Measurements from ENCODE around the gene ZNF644.

Gene ZNF644

DNA sequence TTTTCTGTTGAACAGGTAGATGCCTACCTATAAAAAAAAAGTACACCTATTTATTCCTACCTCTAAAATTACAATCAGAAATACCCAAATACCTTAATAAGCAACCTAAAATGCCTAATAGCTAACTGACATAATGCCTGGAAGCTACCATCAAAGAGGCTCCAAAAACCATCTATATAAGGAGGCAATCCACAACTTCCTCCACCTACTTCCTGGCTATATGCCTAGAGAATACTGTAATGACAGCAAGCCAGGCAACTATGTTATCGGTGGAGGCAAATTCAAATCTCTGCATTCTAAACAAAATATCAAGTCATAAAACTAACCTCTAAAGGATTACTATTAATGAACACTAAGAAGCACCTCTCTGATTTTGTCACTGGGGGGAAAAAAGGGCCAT lies 10.1 kb downstream of the ZNF644 start:
- peaks cover 86% of the 10 kb centered on the region for H3K4me1 Mint-ChIP-seq
- peak overlapping the region; percentile 41 for H3K4me3 Mint-ChIP-seq
- H3K9me3 Mint-ChIP-seq = peaks cover 2% of the 10 kb centered on the region
- no peaks in the 10 kb centered on the region for H3K27me3 Mint-ChIP-seq
- H3K27ac Mint-ChIP-seq = no peak overlapping the region
- H3K36me3 Mint-ChIP-seq = peaks cover 6% of the 10 kb centered on the region

DNA sequence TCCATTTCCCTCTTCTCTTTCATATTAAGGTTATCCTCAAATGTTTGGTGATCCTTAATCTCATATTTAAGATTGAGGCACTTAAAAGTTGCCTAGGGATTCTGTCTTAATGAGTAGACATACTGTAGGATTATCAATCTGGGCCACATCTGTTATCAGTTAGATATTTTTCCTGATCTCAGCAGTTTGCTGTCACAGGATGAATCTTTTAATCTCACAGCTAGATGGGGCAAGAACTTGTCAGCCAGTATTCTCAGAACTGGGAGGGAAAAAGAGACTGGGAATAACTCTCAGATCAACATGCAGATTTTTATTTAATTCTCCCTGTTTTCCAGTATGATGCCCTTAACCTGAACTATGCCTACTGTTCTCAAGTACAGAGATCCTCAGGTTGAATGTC lies 14.0 kb downstream of the ZNF644 start:
- H3K4me1 Mint-ChIP-seq = peaks cover 85% of the 10 kb centered on the region
- peaks cover 12% of the 10 kb centered on the region for H3K9me3 Mint-ChIP-seq
- H3K27ac Mint-ChIP-seq = no peak overlapping the region
- peaks cover 18% of the 10 kb centered on the region for H3K36me3 Mint-ChIP-seq
- peak overlapping the region; percentile 11 for H3K4me3 Mint-ChIP-seq
- no peaks in the 10 kb centered on the region for H3K27me3 Mint-ChIP-seq

DNA sequence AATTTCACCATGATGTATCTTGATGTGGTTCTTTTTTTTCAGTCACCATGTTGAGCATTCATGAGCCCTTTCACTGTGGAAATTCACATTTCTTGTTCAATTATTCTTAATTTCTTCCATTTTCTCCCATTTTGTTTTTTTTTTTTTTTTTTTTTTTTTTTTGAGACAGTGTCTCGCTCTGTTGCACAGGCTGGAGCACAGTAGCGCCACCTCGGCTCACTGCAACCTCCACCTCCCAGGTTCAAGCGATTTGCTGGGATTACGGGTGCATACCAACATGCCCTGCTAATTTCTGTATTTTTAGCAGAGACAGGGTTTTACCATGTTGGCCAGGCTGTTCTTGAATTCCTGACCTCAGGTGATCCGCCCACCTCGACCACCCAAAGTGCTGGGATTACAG lies 14.7 kb downstream of the ZNF644 start:
- Mint-ChIP-seq H3K4me1 (peaks cover 85% of the 10 kb centered on the region), H3K4me3 (peak overlapping the region; percentile 28), H3K27me3 (no peaks in the 10 kb centered on the region), H3K36me3 (peaks cover 23% of the 10 kb centered on the region), H3K9me3 (peaks cover 12% of the 10 kb centered on the region), H3K27ac (no peak overlapping the region)

GRCh38 chr1:91006113-91006908 lies 15.5 kb downstream of the ZNF644 start:
- Mint-ChIP-seq H3K9me3 (peaks cover 16% of the 10 kb centered on the region), H3K36me3 (peaks cover 25% of the 10 kb centered on the region), H3K27me3 (no peaks in the 10 kb centered on the region), H3K27ac (peak overlapping the region; percentile 47), H3K4me1 (peaks cover 85% of the 10 kb centered on the region), H3K4me3 (peak overlapping the region; percentile 28)

GRCh38 chr1:91005285-91005684 lies 16.6 kb downstream of the ZNF644 start:
- peak overlapping the region; percentile 33 for H3K4me3 Mint-ChIP-seq
- H3K9me3 Mint-ChIP-seq = peaks cover 16% of the 10 kb centered on the region
- H3K4me1 Mint-ChIP-seq = peaks cover 86% of the 10 kb centered on the region
- H3K27ac Mint-ChIP-seq = no peak overlapping the region
- peaks cover 28% of the 10 kb centered on the region for H3K36me3 Mint-ChIP-seq
- H3K27me3 Mint-ChIP-seq = no peaks in the 10 kb centered on the region

GRCh38 chr1:91004145-91004544 lies 17.7 kb downstream of the ZNF644 start:
- H3K4me1 Mint-ChIP-seq = peaks cover 89% of the 10 kb centered on the region
- H3K36me3 Mint-ChIP-seq = peaks cover 36% of the 10 kb centered on the region
- H3K27me3 Mint-ChIP-seq = no peaks in the 10 kb centered on the region
- no peak overlapping the region for H3K27ac Mint-ChIP-seq
- peaks cover 16% of the 10 kb centered on the region for H3K9me3 Mint-ChIP-seq
- H3K4me3 Mint-ChIP-seq = peak overlapping the region; percentile 8

DNA sequence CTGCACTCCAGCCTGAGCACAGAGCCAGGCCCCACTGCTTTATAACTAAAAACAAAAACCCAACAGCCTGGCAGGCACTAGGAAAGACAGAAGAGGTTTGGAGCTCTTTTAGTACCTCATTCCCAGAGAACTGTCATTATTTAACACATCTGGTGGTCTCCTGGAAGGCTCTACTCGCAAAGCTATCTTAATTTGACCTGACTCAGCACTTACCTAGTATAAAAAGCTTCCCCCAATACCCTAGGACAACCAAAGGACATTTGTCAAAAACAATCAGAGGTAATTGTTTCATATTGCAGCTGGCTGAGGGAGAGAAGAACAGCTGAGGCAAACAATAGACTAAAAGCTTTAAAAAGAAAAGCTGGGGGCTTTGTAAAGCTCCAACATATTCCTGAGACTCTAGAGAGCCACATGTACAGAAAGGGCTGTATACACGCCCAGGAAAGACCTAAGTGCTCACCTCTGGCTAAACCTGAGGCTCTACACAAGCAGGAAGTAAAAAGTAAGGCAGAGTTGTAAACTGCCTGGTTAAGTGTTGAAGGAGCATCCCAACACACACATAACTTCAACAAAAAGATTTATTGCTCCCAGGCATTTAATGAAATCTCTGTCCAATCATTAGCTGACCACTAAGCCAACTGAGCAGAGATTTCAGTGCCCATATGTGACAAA lies 25.0 kb downstream of the ZNF644 start:
- peaks cover 46% of the 10 kb centered on the region for H3K36me3 Mint-ChIP-seq
- no peak overlapping the region for H3K4me3 Mint-ChIP-seq
- peaks cover 84% of the 10 kb centered on the region for H3K4me1 Mint-ChIP-seq
- H3K9me3 Mint-ChIP-seq = peaks cover 1% of the 10 kb centered on the region
- H3K27me3 Mint-ChIP-seq = no peaks in the 10 kb centered on the region
- H3K27ac Mint-ChIP-seq = no peak overlapping the region

GRCh38 chr1:90995311-90995894 lies 26.4 kb downstream of the ZNF644 start:
- Mint-ChIP-seq H3K9me3 (no peaks in the 10 kb centered on the region), H3K4me3 (peak overlapping the region; percentile 11), H3K36me3 (peaks cover 51% of the 10 kb centered on the region), H3K4me1 (peaks cover 83% of the 10 kb centered on the region), H3K27me3 (no peaks in the 10 kb centered on the region), H3K27ac (no peak overlapping the region)

- Mint-ChIP-seq H3K4me3 (peak overlapping the region; percentile 13), H3K9me3 (no peaks in the 10 kb centered on the region), H3K36me3 (peaks cover 50% of the 10 kb centered on the region), H3K27ac (peak overlapping the region; percentile 44), H3K4me1 (peaks cover 82% of the 10 kb centered on the region), H3K27me3 (no peaks in the 10 kb centered on the region)
These were observed 27.4 kb downstream of the ZNF644 start for GRCh38 chr1:90994461-90994860.

DNA sequence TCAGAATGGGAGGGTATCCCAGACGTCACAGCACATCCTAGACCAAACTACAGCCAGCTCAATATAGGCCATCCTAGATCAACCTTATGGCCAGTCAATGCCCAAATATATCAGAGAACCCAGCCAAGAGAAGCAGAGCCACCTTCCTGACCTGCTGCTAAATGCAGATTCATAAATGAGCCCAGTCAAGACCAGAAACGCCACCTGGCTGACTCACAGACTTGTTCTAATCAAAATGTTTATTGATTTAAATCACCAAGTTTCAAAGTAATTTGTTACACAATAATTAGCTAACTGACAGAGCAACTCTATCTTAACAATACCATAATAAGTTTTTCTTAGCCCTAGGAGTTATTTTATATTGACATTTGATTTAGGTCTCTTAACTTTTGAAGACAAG lies 28.6 kb downstream of the ZNF644 start:
- H3K36me3 Mint-ChIP-seq = peaks cover 53% of the 10 kb centered on the region
- no peaks in the 10 kb centered on the region for H3K27me3 Mint-ChIP-seq
- H3K4me3 Mint-ChIP-seq = peak overlapping the region; percentile 33
- H3K9me3 Mint-ChIP-seq = peaks cover 6% of the 10 kb centered on the region
- peaks cover 83% of the 10 kb centered on the region for H3K4me1 Mint-ChIP-seq
- peak overlapping the region; percentile 2 for H3K27ac Mint-ChIP-seq

DNA sequence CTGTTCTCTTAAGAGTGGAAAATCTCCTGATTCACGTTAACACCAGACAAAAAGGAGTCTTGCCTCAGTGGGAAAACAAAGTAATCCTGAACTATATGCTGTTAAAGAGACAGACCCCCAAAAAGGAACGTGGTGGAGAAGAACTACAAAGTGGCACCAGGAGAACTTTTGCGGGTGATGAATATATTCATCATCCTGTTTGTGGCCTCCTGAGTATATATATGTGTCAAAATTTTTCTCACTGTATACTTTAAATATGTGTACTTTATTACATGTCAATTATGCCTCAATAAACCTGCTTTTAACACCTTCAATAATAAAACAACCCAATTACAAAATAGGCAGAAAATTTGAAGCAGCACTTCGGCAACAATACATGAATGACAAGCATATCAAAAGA lies 31.1 kb downstream of the ZNF644 start:
- H3K4me3 Mint-ChIP-seq = no peak overlapping the region
- peaks cover 91% of the 10 kb centered on the region for H3K4me1 Mint-ChIP-seq
- H3K27ac Mint-ChIP-seq = no peak overlapping the region
- no peaks in the 10 kb centered on the region for H3K27me3 Mint-ChIP-seq
- H3K9me3 Mint-ChIP-seq = peaks cover 8% of the 10 kb centered on the region
- H3K36me3 Mint-ChIP-seq = peaks cover 56% of the 10 kb centered on the region

- no peaks in the 10 kb centered on the region for H3K27me3 Mint-ChIP-seq
These were observed 31.8 kb downstream of the ZNF644 start for GRCh38 chr1:90989990-90990389.

GRCh38 chr1:90989302-90989701 lies 32.5 kb downstream of the ZNF644 start:
- peaks cover 8% of the 10 kb centered on the region for H3K9me3 Mint-ChIP-seq
- no peak overlapping the region for H3K27ac Mint-ChIP-seq
- H3K4me1 Mint-ChIP-seq = peaks cover 83% of the 10 kb centered on the region
- H3K36me3 Mint-ChIP-seq = peaks cover 45% of the 10 kb centered on the region
- H3K4me3 Mint-ChIP-seq = no peak overlapping the region
- H3K27me3 Mint-ChIP-seq = no peaks in the 10 kb centered on the region

More at GRCh38 chr1:90989990-90990389, 31.8 kb downstream of the ZNF644 start:
- Mint-ChIP-seq H3K27ac (no peak overlapping the region), H3K9me3 (peaks cover 8% of the 10 kb centered on the region), H3K4me1 (peaks cover 90% of the 10 kb centered on the region), H3K4me3 (no peak overlapping the region), H3K36me3 (peaks cover 49% of the 10 kb centered on the region)

DNA sequence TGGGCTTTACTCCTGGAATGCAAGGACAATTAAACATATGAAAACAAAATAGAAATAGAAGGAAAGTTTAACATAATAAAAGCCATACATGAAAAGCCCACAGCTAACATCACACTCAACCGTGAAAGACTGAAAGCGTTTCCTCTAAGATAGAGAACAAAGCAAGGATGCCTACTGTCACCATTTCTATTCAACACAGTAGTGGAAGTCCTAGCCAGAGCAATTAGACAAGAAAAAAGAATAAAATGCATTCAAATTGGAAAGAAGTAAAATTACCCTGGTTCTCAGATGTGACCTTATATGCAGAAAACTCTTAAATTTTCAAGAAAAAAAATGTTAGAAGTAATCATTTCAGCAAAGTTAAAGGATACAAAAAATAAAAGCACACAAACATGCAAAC lies 34.0 kb downstream of the ZNF644 start:
- Mint-ChIP-seq H3K4me1 (peaks cover 81% of the 10 kb centered on the region), H3K36me3 (peaks cover 42% of the 10 kb centered on the region), H3K4me3 (no peak overlapping the region), H3K27ac (no peak overlapping the region), H3K9me3 (peaks cover 8% of the 10 kb centered on the region), H3K27me3 (no peaks in the 10 kb centered on the region)

- Mint-ChIP-seq H3K4me1 (peaks cover 82% of the 10 kb centered on the region), H3K27me3 (no peaks in the 10 kb centered on the region), H3K36me3 (peaks cover 44% of the 10 kb centered on the region), H3K9me3 (peaks cover 8% of the 10 kb centered on the region), H3K4me3 (no peak overlapping the region), H3K27ac (peak overlapping the region; percentile 21)
These were observed 34.9 kb downstream of the ZNF644 start for GRCh38 chr1:90986953-90987352.

DNA sequence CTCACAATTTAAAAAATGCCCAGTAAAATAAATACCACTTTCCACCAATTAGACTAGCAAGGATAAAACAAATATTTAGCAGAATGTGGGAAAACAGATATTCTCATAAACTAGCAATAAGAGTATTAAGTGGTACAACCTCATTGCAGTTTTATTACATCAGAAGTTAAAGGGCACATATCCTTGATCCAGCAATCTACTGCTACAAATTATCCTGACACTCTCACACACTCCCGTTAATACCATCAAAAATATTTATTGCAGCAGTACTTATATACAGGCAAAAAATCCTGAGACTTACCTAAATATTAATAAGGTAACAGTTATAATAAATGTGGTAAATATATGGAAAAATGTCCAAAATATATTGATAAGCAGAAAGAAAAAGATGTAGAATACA lies 44.3 kb downstream of the ZNF644 start:
- H3K36me3 Mint-ChIP-seq = peaks cover 30% of the 10 kb centered on the region
- no peak overlapping the region for H3K4me3 Mint-ChIP-seq
- peaks cover 65% of the 10 kb centered on the region for H3K4me1 Mint-ChIP-seq
- H3K9me3 Mint-ChIP-seq = no peaks in the 10 kb centered on the region
- no peaks in the 10 kb centered on the region for H3K27me3 Mint-ChIP-seq
- no peak overlapping the region for H3K27ac Mint-ChIP-seq

Data from activated naive CD4-positive, alpha-beta T cell treated with anti-CD3 and anti-CD28 coated beads, Interleukin-2, amount 50 U/mL, for 24 hours (primary cell).